Vagina (tissue), 2 donors: ENCODE results near the gene C4BPA.

Experiments
- CTCF ChIP-seq, 3 experiments: fragments of 450-650 bp in 2 of 3; fragments of 200-600 bp in 1 of 3; sonication (generic) in 1 of 3; IDR thresholded peaks; one replicate each; pipeline ENCODE4 v1.5.1; 2017 to 2019; ENCODE audit warnings: antibody characterized with exemption in 3 of 3, mild to moderate bottlenecking in 2 of 3, moderate library complexity in 2 of 3
- POLR2A ChIP-seq, 2 donors: fragments of 450-650 bp; IDR thresholded peaks; one replicate each; pipeline ENCODE4 v1.6.1; 2017; ENCODE audit warnings: antibody characterized with exemption in 2 of 2, mild to moderate bottlenecking in 2 of 2, moderate library complexity in 2 of 2
- POLR2AphosphoS5 ChIP-seq, 2 donors: sonication (generic); formaldehyde crosslinking; IDR thresholded peaks; one replicate each; pipeline ENCODE4 v1.9.0; 2017; ENCODE audit warnings: antibody characterized with exemption in 2 of 2, mild to moderate bottlenecking in 2 of 2, low read depth in 1 of 2; ENCODE audit not compliant: insufficient read depth in 1 of 2

DNA sequence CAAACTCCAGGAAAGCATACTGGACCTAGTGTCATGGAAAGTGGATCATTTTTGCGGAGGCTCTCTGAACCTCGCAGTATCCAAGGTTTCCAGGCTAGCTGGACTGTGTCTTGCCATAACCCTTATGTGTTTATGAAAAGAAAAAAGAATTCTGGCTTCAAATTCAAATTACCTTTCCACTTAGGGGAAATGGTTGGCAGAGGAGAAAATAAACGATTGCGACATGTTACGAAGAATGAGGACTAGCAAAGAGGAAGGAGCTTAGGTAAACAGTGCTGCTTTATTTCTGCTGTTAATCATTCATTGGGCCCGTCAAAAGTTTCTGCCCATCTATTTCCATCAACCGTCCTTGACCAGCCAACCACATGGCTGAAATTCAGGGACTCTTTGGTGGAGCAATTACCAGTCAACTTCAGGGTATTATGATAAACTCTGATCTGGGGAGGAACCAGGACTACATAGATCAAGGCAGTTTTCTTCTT is at the start of gene C4BPA:
- TF ChIP-seq POLR2AphosphoS5 (IDR thresholded peaks at IDR 0.05; ENCODE audit: insufficient read depth in 1 of 2, low read depth in 1 of 2): no peak
- no peak for TF ChIP-seq CTCF (IDR thresholded peaks at IDR 0.05)
- no peak for TF ChIP-seq POLR2A (IDR thresholded peaks at IDR 0.05)
